ENCODE measurements around the gene GIGYF2.
A peak's percentile ranks its signal among the peaks of the same experiment; 100 is the strongest.
"Not testable (repeated sequence)": the region's sequence is repeated elsewhere in the genome, so short reads cannot be mapped to it uniquely, and the experiment has no call there.

Gene GIGYF2

GRCh38 chr2:232696609-232697058, 497 bp upstream of the GIGYF2 start:
- Histone ChIP-seq H3K4me1 (ENCODE audit: insufficient read depth, low read length) (peaks cover 14% of the 10 kb centered on the region; the same call in 1 of the 2 replicates), H3K27me3 (ENCODE audit: insufficient read depth, low read length) (no peaks in the 10 kb centered on the region), H3K27ac (ENCODE audit: low read length) (peak overlapping the region; percentile 92), H3K4me3 (ENCODE audit: low read length) (peak overlapping the region; percentile 50; the same call in 1 of the 2 replicates), H3K9me3 (ENCODE audit: insufficient read depth, low read depth, low read length) (no peaks in the 10 kb centered on the region), H3K9ac (ENCODE audit: low read depth, low read length) (peak overlapping the region; percentile 63; the same call in 1 of the 2 replicates), H3K36me3 (ENCODE audit: insufficient read depth, low read depth, low read length) (no peaks in the 10 kb centered on the region)

- Histone ChIP-seq H3K27ac (ENCODE audit: low read length) (peak overlapping the region; percentile 55), H3K27me3 (ENCODE audit: insufficient read depth, low read length) (no peaks in the 10 kb centered on the region), H3K4me3 (ENCODE audit: low read length) (peak overlapping the region; percentile 98), H3K36me3 (ENCODE audit: insufficient read depth, low read depth, low read length) (no peaks in the 10 kb centered on the region), H3K9ac (ENCODE audit: low read depth, low read length) (peak overlapping the region; percentile 95), H3K9me3 (ENCODE audit: insufficient read depth, low read depth, low read length) (no peaks in the 10 kb centered on the region), H3K4me1 (ENCODE audit: insufficient read depth, low read length) (peaks cover 14% of the 10 kb centered on the region; the same call in 1 of the 2 replicates)
These were observed 628 bp downstream of the GIGYF2 start for GRCh38 chr2:232697807-232698110.

- H3K9ac ChIP-seq (ENCODE audit: low read depth, low read length), result peak overlapping the region; percentile 95; the same call in 1 of the 2 replicates
- peak overlapping the region; percentile 98 for H3K4me3 ChIP-seq (ENCODE audit: low read length)
- H3K36me3 ChIP-seq (ENCODE audit: insufficient read depth, low read depth, low read length), result peaks cover 8% of the 10 kb centered on the region
- no peak overlapping the region for H3K27ac ChIP-seq (ENCODE audit: low read length)
- H3K4me1 ChIP-seq (ENCODE audit: insufficient read depth, low read length), result peaks cover 14% of the 10 kb centered on the region; the same call in 1 of the 2 replicates
- no peaks in the 10 kb centered on the region for H3K9me3 ChIP-seq (ENCODE audit: insufficient read depth, low read depth, low read length)
- H3K27me3 ChIP-seq (ENCODE audit: insufficient read depth, low read length), result no peaks in the 10 kb centered on the region
These were observed 1.5 kb downstream of the GIGYF2 start for GRCh38 chr2:232698556-232699091.

GRCh38 chr2:232699110-232699509, 2.0 kb downstream of the GIGYF2 start:
- Histone ChIP-seq H3K27ac (ENCODE audit: low read length) (no peak overlapping the region), H3K9me3 (ENCODE audit: insufficient read depth, low read depth, low read length) (no peaks in the 10 kb centered on the region), H3K4me3 (ENCODE audit: low read length) (peak overlapping the region; percentile 98), H3K36me3 (ENCODE audit: insufficient read depth, low read depth, low read length) (peaks cover 13% of the 10 kb centered on the region), H3K4me1 (ENCODE audit: insufficient read depth, low read length) (peaks cover 14% of the 10 kb centered on the region; the same call in 1 of the 2 replicates), H3K9ac (ENCODE audit: low read depth, low read length) (peak overlapping the region; percentile 95; the same call in 1 of the 2 replicates), H3K27me3 (ENCODE audit: insufficient read depth, low read length) (no peaks in the 10 kb centered on the region)

- H3K27ac ChIP-seq (ENCODE audit: low read length), result no peak overlapping the region
- peaks cover 18% of the 10 kb centered on the region for H3K36me3 ChIP-seq (ENCODE audit: insufficient read depth, low read depth, low read length)
- peaks cover 14% of the 10 kb centered on the region; the same call in 1 of the 2 replicates for H3K4me1 ChIP-seq (ENCODE audit: insufficient read depth, low read length)
- H3K4me3 ChIP-seq (ENCODE audit: low read length), result no peak overlapping the region
- no peak overlapping the region for H3K9ac ChIP-seq (ENCODE audit: low read depth, low read length)
- no peaks in the 10 kb centered on the region for H3K9me3 ChIP-seq (ENCODE audit: insufficient read depth, low read depth, low read length)
- no peaks in the 10 kb centered on the region for H3K27me3 ChIP-seq (ENCODE audit: insufficient read depth, low read length)
These were observed 3.0 kb downstream of the GIGYF2 start for GRCh38 chr2:232700154-232700553.

GRCh38 chr2:232707076-232707475, 9.9 kb downstream of the GIGYF2 start:
- no peak overlapping the region for H3K4me3 ChIP-seq (ENCODE audit: low read length)

GRCh38 chr2:232713505-232713904, 16.4 kb downstream of the GIGYF2 start:
- Histone ChIP-seq H3K9me3 (ENCODE audit: insufficient read depth, low read depth, low read length) (no peaks in the 10 kb centered on the region), H3K36me3 (ENCODE audit: insufficient read depth, low read depth, low read length) (peaks cover 5% of the 10 kb centered on the region; the same call in 1 of the 2 replicates), H3K27ac (ENCODE audit: low read length) (no peak overlapping the region), H3K4me3 (ENCODE audit: low read length) (no peak overlapping the region), H3K9ac (ENCODE audit: low read depth, low read length) (no peak overlapping the region), H3K27me3 (ENCODE audit: insufficient read depth, low read length) (no peaks in the 10 kb centered on the region), H3K4me1 (ENCODE audit: insufficient read depth, low read length) (no peaks in the 10 kb centered on the region)

More at GRCh38 chr2:232707076-232707475, 9.9 kb downstream of the GIGYF2 start:
- no peaks in the 10 kb centered on the region for H3K4me1 ChIP-seq (ENCODE audit: insufficient read depth, low read length)
- peaks cover 34% of the 10 kb centered on the region for H3K36me3 ChIP-seq (ENCODE audit: insufficient read depth, low read depth, low read length)
- no peak overlapping the region for H3K27ac ChIP-seq (ENCODE audit: low read length)
- H3K9me3 ChIP-seq (ENCODE audit: insufficient read depth, low read depth, low read length), result no peaks in the 10 kb centered on the region
- H3K9ac ChIP-seq (ENCODE audit: low read depth, low read length), result no peak overlapping the region
- no peaks in the 10 kb centered on the region for H3K27me3 ChIP-seq (ENCODE audit: insufficient read depth, low read length)

GRCh38 chr2:232714969-232715368, 17.8 kb downstream of the GIGYF2 start:
- Histone ChIP-seq H3K4me3 (ENCODE audit: low read length) (no peak overlapping the region), H3K4me1 (ENCODE audit: insufficient read depth, low read length) (no peaks in the 10 kb centered on the region), H3K9ac (ENCODE audit: low read depth, low read length) (no peak overlapping the region), H3K27me3 (ENCODE audit: insufficient read depth, low read length) (no peaks in the 10 kb centered on the region), H3K36me3 (ENCODE audit: insufficient read depth, low read depth, low read length) (peaks cover 6% of the 10 kb centered on the region; the same call in 1 of the 2 replicates), H3K27ac (ENCODE audit: low read length) (no peak overlapping the region), H3K9me3 (ENCODE audit: insufficient read depth, low read depth, low read length) (no peaks in the 10 kb centered on the region)

GRCh38 chr2:232720056-232720455, 22.9 kb downstream of the GIGYF2 start:
- not testable (repeated sequence) for H3K4me3 ChIP-seq (ENCODE audit: low read length); H3K9ac ChIP-seq (ENCODE audit: low read depth, low read length); H3K4me1 ChIP-seq (ENCODE audit: insufficient read depth, low read length); H3K9me3 ChIP-seq (ENCODE audit: insufficient read depth, low read depth, low read length); H3K27ac ChIP-seq (ENCODE audit: low read length); H3K27me3 ChIP-seq (ENCODE audit: insufficient read depth, low read length)
- H3K36me3 ChIP-seq (ENCODE audit: insufficient read depth, low read depth, low read length), result peaks cover 19% of the 10 kb centered on the region; the same call in 1 of the 2 replicates

GRCh38 chr2:232721261-232721660, 24.1 kb downstream of the GIGYF2 start:
- Histone ChIP-seq H3K27me3 (ENCODE audit: insufficient read depth, low read length) (no peaks in the 10 kb centered on the region), H3K9me3 (ENCODE audit: insufficient read depth, low read depth, low read length) (no peaks in the 10 kb centered on the region), H3K27ac (ENCODE audit: low read length) (no peak overlapping the region), H3K4me1 (ENCODE audit: insufficient read depth, low read length) (no peaks in the 10 kb centered on the region), H3K36me3 (ENCODE audit: insufficient read depth, low read depth, low read length) (peaks cover 25% of the 10 kb centered on the region; the same call in 1 of the 2 replicates), H3K4me3 (ENCODE audit: low read length) (no peak overlapping the region), H3K9ac (ENCODE audit: low read depth, low read length) (no peak overlapping the region)

GRCh38 chr2:232721882-232722281, 24.8 kb downstream of the GIGYF2 start:
- Histone ChIP-seq H3K27ac (ENCODE audit: low read length) (no peak overlapping the region), H3K27me3 (ENCODE audit: insufficient read depth, low read length) (no peaks in the 10 kb centered on the region), H3K9me3 (ENCODE audit: insufficient read depth, low read depth, low read length) (no peaks in the 10 kb centered on the region), H3K9ac (ENCODE audit: low read depth, low read length) (no peak overlapping the region), H3K4me3 (ENCODE audit: low read length) (no peak overlapping the region), H3K4me1 (ENCODE audit: insufficient read depth, low read length) (no peaks in the 10 kb centered on the region), H3K36me3 (ENCODE audit: insufficient read depth, low read depth, low read length) (peaks cover 25% of the 10 kb centered on the region; the same call in 1 of the 2 replicates)

- H3K9me3 ChIP-seq (ENCODE audit: insufficient read depth, low read depth, low read length), result no peaks in the 10 kb centered on the region
- H3K9ac ChIP-seq (ENCODE audit: low read depth, low read length), result no peak overlapping the region
- H3K27me3 ChIP-seq (ENCODE audit: insufficient read depth, low read length), result no peaks in the 10 kb centered on the region
- no peaks in the 10 kb centered on the region for H3K4me1 ChIP-seq (ENCODE audit: insufficient read depth, low read length)
- no peak overlapping the region for H3K4me3 ChIP-seq (ENCODE audit: low read length)
- peaks cover 28% of the 10 kb centered on the region; the same call in 1 of the 2 replicates for H3K36me3 ChIP-seq (ENCODE audit: insufficient read depth, low read depth, low read length)
- no peak overlapping the region for H3K27ac ChIP-seq (ENCODE audit: low read length)
These were observed 25.9 kb downstream of the GIGYF2 start for GRCh38 chr2:232723027-232723426.

All from iPS-20b (cell line).